GM08714 (cell line): Measurements from ENCODE around the gene OR4D10.
"Not testable (repeated sequence)": the region's sequence is repeated elsewhere in the genome, so short reads cannot be mapped to it uniquely, and the experiment has no call there.

ENCODE experiments used
- H3K4me3 ChIP-seq: fragments of 200-500 bp; sonication (Bioruptor generic); 2 replicates; pipeline ENCODE4 v1.5.1; 2014; ENCODE audit warnings: mild to moderate bottlenecking, low read length, inconsistent platforms
- ZNF274 ChIP-seq: IDR thresholded peaks from 2 replicates; pipeline ENCODE4 v1.6.1; 2012; ENCODE audit warnings: mild to moderate bottlenecking, low read depth, low read length

OR4D10 gene

DNA sequence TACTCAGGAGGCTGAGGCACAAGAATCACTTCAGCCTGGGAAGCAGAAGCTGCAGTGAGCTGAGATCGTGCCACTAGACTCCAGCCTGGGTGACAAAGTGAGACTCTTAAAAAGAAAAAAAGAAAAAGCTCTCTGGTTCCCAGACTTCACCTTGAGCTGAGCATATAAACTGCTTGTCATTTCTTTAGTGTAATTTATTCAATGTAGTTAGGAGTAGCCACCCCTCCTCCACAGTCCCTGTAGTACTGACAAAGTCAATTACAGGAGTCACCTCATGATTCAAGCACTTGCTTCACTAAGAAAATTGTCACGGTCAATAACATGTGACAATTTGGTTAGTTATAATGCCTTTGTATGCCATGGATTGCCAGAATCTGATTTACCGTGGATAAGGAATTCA lies 7.2 kb downstream of the OR4D10 start:
- no peak for TF ChIP-seq ZNF274
- H3K4me3 ChIP-seq, result no peak overlapping the region

DNA sequence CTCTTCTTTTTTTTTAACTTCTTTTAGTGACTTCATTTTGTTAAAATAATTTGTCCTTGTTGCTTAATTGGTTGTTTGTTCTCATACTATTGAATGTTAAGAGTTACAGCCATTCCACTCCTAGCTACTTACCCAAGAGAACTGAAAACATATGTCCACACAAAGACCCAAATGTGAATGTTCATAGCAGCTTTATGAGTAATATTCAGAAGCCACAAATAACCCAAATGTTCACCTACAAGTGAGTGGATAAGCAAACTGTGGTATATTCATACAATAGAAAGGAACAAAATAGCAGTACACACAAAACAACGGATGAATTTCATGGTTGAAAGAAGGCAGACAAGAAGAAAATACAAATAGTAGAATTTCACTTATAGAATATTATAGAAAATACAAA lies 28.8 kb downstream of the OR4D10 start:
- no peak for TF ChIP-seq ZNF274
- H3K4me3 ChIP-seq, result no peak overlapping the region

DNA sequence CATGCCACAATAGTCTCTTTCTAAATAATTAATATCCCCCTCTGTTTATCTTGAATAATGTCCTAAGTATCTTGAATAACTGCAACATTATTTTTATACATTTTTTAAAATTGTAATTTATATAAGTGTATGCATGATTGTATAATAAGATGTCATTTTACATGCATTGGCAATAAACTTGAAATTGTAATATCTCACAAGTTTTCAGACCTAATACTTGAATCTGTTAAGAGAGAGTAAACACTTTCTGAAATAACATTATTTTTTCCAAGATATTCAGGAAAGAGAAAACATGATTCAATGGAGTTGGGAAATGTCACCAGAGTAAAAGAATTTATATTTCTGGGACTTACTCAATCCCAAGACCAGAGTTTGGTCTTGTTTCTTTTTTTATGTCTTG lies 30.2 kb downstream of the OR4D10 start, which contains the start of gene OR4D11:
TSS of gene OR4D11 (plus strand) at position 301 of the 400 bp plus-strand sequence. CDS start at position 301, 0 bp downstream.
- H3K4me3 ChIP-seq, result no peak within 1 kb of the TSS
- TF ChIP-seq ZNF274, result no peak

DNA sequence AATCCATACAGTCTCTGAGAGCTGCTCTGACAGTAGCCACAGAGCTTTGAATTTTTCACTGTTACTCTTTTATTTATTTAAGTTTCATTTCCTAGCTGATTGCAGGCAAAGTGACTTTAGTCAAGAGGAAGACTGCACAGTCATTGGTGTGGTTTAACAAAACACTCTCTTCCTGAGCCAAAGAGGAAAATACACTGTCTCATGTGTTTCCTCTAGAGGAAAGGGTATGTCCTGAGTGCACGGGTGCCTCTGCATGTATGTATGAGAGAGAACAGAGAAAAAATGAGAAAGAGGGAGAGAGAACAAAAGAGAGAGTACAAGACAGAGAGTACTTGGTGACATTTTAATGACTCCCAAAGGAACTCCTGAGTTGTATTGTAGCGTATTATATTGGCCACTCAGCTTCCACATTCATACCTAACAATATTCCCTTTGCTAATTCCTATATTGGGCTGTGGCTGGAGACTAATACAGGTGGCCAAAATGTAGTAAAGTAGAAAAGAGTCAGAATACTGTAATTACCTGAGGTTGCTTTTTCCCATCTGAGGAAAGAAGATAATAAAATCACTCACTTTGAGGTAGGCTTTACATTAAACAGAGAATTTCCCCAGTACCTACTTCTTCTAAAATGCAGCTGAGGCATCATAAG lies 38.0 kb downstream of the OR4D10 start, which contains the start of gene OR4D9:
TSS of gene OR4D9 (plus strand) at position 599 of the 649 bp plus-strand sequence. CDS start 3,374 bp downstream, outside the sequence.
- no peak within 1 kb of the TSS for H3K4me3 ChIP-seq
- TF ChIP-seq ZNF274, result no peak

DNA sequence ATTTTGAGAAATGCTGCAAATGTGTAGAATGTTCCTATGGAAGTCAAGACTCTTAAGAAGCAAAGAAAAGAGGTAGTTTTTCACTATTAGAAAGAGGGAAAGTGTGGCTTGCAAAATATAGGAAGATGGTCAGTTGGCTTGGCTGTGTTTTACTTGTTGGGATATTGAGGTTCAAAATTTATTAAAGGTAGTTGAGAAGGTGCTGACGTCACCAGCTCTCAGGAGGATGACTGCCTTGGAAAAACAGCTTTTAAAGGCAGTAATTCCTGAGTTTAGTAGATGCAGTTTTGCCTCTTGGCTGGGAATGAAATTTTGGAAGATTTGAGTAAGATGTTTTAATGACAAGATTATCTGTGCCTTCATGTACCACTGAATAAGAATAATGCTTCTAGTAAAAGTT lies 38.6 kb downstream of the OR4D10 start:
- H3K4me3 ChIP-seq, result no peak overlapping the region
- no peak for TF ChIP-seq ZNF274

DNA sequence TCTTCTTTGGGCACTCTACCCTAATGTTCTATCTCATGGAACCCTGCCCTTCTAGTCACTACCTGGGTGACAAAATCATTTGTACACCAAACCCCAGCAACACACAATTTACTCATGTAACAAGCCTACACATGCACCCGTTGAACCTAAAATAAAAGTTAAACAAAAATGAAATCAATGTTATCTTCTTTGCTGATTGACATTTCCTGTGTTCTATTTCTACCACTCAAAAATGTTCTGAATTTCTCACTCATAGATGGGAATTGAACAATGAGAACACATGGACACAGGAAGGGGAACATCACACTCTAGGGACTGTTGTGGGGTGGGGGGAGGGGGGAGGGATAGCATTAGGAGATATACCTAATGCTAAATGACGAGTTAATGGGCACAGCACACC lies 47.0 kb downstream of the OR4D10 start:
- H3K4me3 ChIP-seq, result not testable (repeated sequence)

DNA sequence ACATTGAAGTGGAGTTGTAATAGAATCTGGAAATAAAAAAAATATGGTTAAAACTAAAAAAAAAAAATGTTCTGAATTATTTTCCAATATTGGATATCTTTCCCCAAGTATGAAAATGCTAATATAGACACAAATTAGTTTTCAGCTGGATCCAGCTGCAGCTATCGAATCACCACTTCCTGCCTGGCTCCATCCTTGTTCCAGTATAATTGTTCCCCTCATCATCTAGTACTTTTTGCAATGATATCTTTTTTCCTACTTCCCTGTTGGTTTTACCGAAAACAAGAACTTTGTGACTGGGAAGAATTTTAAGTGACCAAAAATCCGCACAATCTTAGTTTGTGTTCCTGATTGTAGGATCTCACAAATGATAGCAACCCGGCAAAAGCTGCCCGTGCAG lies 47.6 kb downstream of the OR4D10 start:
- no peak for TF ChIP-seq ZNF274

DNA sequence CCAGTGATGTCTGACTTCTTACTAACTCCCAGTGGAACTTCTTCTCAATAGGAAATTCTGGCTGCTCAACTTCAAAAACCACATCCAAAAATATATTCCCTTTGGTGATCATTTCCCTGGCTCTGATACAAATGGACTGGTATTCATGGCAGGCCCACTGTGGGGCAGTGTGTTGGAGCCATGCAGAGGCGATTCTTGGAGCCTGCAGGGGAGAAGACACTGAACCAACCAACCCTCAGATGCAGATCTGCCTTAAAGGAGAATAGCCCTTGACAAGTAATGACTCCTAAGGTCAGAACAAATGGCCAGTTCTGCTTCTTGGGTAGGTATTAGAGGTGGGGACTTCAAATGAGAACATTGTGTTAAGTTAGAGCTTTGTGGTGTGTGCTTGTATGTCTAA lies 50.4 kb downstream of the OR4D10 start:
- no peak for TF ChIP-seq ZNF274
- H3K4me3 ChIP-seq, result no peak overlapping the region

More for the DNA sequence above, 47.6 kb downstream of the OR4D10 start:
- H3K4me3 ChIP-seq, result no peak overlapping the region

DNA sequence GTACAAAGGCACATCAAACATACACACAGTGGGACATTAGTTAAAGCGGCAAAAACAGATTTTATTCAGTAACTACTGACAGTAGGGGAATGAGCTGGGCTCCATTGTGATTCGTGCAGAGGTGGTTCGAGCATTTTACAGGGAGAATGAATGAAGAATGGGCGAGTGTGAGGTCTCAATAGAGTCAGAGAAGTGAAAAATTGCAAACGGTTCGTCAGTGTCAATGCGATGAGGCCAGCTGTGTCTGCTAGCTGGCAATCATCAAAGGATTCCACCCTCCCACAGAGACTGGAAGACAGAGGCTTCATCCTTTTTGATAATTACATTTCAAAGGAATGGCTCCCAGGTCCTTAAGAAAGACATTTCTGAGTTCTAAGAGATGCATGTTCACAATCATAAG lies 55.6 kb downstream of the OR4D10 start:
- no peak for TF ChIP-seq ZNF274
- H3K4me3 ChIP-seq, result no peak overlapping the region
